ENCODE measurements around the gene ZBTB8OS. TPM values are rescaled to one million over a fixed set of nuclear protein-coding genes. Genes with fewer than 3 reads are reported as not detected.

The ZBTB8OS gene
- total and polyA plus RNA-seq, 9 of the 15 experiments (the other 6 are each of a cell fraction or from before 2014, with no cell fraction given) = 54.8 to 230 (median 107) TPM

GRCh38 chr1:32695098-32695904 lies 45.0 kb upstream of the ZBTB8OS start (continued):
- TF ChIP-seq ZNF398 (CRISPR knock-in tag; IDR thresholded peaks at IDR 0.05) (no peak), ZNF134 (CRISPR knock-in tag; conservative IDR thresholded peaks at IDR 0.05) (no peak), RAD21 (CRISPR knock-in tag; conservative IDR thresholded peaks at IDR 0.05 in 1 of 2, IDR thresholded peaks at IDR 0.05 in 1 of 2) (no peak), EWSR1 (IDR thresholded peaks at IDR 0.05; ENCODE audit: borderline replicate concordance, low read depth, partially characterized antibody) (no peak), ZNF695 (CRISPR knock-in tag; IDR thresholded peaks at IDR 0.05) (no peak), STAG1 (CRISPR knock-in tag; IDR thresholded peaks at IDR 0.05; ENCODE audit: borderline replicate concordance) (no peak), RERE (CRISPR knock-in tag; IDR thresholded peaks at IDR 0.05; ENCODE audit: borderline replicate concordance) (no peak), LARP7 (IDR thresholded peaks at IDR 0.05) (no peak), ZNF3 (CRISPR knock-in tag; IDR thresholded peaks at IDR 0.05) (no peak), EGR1 (conservative IDR thresholded peaks at IDR 0.05) (no peak), ZC3H8 (IDR thresholded peaks at IDR 0.05) (no peak), MCM7 (IDR thresholded peaks at IDR 0.05) (no peak), LCOR (CRISPR knock-in tag; IDR thresholded peaks at IDR 0.05) (no peak), SMAD1 (IDR thresholded peaks at IDR 0.05; ENCODE audit: low read depth, low read length, partially characterized antibody) (no peak), NFYB (IDR thresholded peaks at IDR 0.05; ENCODE audit: extremely low read depth, insufficient read length) (no peak), SAFB2 (IDR thresholded peaks at IDR 0.05; ENCODE audit: borderline replicate concordance, low read depth, low read length, severe bottlenecking) (no peak), ZNF282 (CRISPR knock-in tag; IDR thresholded peaks at IDR 0.05) (no peak), RHOXF2B (CRISPR knock-in tag; conservative IDR thresholded peaks at IDR 0.05) (no peak)
- TF ChIP-seq, protein P1, sequence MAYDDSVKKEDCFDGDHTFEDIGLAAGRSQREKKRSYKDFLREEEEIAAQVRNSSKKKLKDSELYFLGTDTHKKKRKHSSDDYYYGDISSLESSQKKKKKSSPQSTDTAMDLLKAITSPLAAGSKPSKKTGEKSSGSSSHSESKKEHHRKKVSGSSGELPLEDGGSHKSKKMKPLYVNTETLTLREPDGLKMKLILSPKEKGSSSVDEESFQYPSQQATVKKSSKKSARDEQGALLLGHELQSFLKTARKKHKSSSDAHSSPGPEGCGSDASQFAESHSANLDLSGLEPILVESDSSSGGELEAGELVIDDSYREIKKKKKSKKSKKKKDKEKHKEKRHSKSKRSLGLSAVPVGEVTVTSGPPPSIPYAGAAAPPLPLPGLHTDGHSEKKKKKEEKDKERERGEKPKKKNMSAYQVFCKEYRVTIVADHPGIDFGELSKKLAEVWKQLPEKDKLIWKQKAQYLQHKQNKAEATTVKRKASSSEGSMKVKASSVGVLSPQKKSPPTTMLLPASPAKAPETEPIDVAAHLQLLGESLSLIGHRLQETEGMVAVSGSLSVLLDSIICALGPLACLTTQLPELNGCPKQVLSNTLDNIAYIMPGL (CRISPR knock-in tag; IDR thresholded peaks at IDR 0.05) = no peak
